Prostate gland (tissue), 2 donors: ENCODE data around the gene ARSI. TPM values are rescaled to one million over a fixed set of nuclear protein-coding genes. Genes with fewer than 3 reads are reported as not detected.

Experiments
- DNase-seq: peaks from one replicate; pipeline ENCODE4 v3.0.0-alpha.2; 2019; ENCODE audit warnings: low spot score
- H3K27ac ChIP-seq, 2 donors: fragments of 200-600 bp; sonication (generic); 2 replicates each; pipeline ENCODE4 v1.5.1; 2017 to 2019
- H3K27me3 ChIP-seq: fragments of 200-600 bp; sonication (generic); replicated peaks from 2 replicates; pipeline ENCODE4 v1.5.1; 2019; ENCODE audit not compliant: insufficient read depth
- H3K36me3 ChIP-seq, 2 donors: fragments of 200-600 bp; sonication (generic); 1 replicate in 1 of 2; 2 replicates in 1 of 2; pipeline versions ENCODE4 v1.5.1 to v1.8.1; 2017 to 2019
- H3K4me1 ChIP-seq: fragments of 200-600 bp; sonication (generic); replicated peaks from 2 replicates; pipeline ENCODE4 v1.5.1; 2019
- H3K4me3 ChIP-seq, 2 donors: fragments of 200-600 bp; sonication (generic); 2 replicates each; pipeline ENCODE4 v1.5.1; 2017 to 2019
- H3K9me3 ChIP-seq: fragments of 200-600 bp; sonication (generic); 2 replicates; pipeline ENCODE4 v1.5.1; 2017
- POLR2A ChIP-seq: fragments of 450-650 bp; IDR thresholded peaks from one replicate; pipeline ENCODE4 v1.6.1; 2016; ENCODE audit warnings: antibody characterized with exemption, mild to moderate bottlenecking
- POLR2AphosphoS5 ChIP-seq: sonication (generic); formaldehyde crosslinking; IDR thresholded peaks from one replicate; pipeline ENCODE4 v1.6.1; 2017; ENCODE audit warnings: antibody characterized with exemption
- WGBS: methylation state at CpG from one replicate; pipeline ENCODE4 v1.1.5; 2018; 5-methylcytosine and 5-hydroxymethylcytosine counted together
- intact Hi-C: fragments of 100-400 bp; cut with DNase I; formaldehyde crosslinking; loops from one replicate; pipeline ENCODE4 v1.14.2; 2022
- total RNA-seq, 2 donors: library from RNA; depleted of rRNA; stranded (reverse); fragments of >200 nt; gene quantifications; one replicate each; pipeline ENCODE4 v1.1.0, GENCODE V29; 2016
- TF ChIP-seq, protein P1 (sequence below), 4 experiments: fragments of 200-600 bp in 2 of 4; fragments of 450-650 bp in 2 of 4; sonication (generic) in 2 of 4; IDR thresholded peaks; 1 replicate in 3 of 4; 2 replicates in 1 of 4; pipeline ENCODE4 v1.5.1; 2016 to 2019; ENCODE audit warnings: antibody characterized with exemption in 4 of 4, mild to moderate bottlenecking in 2 of 4, moderate library complexity in 2 of 4

The ARSI gene
- total RNA-seq, 2 donors from 2014 or later = 1.5 to 1.6 TPM

- Histone ChIP-seq H3K27ac (no peak overlapping the region), H3K36me3 (no peaks in the 10 kb centered on the region), H3K4me1 (no peaks in the 10 kb centered on the region), H3K9me3 (no peaks in the 10 kb centered on the region), H3K4me3 (no peak overlapping the region), H3K27me3 (no peaks in the 10 kb centered on the region)
- DNase-seq = no peak
- 92% methylated on average over 6 of the region's 6 CpGs for WGBS
- intact Hi-C loops = no loop called here
- TF ChIP-seq, protein P1, sequence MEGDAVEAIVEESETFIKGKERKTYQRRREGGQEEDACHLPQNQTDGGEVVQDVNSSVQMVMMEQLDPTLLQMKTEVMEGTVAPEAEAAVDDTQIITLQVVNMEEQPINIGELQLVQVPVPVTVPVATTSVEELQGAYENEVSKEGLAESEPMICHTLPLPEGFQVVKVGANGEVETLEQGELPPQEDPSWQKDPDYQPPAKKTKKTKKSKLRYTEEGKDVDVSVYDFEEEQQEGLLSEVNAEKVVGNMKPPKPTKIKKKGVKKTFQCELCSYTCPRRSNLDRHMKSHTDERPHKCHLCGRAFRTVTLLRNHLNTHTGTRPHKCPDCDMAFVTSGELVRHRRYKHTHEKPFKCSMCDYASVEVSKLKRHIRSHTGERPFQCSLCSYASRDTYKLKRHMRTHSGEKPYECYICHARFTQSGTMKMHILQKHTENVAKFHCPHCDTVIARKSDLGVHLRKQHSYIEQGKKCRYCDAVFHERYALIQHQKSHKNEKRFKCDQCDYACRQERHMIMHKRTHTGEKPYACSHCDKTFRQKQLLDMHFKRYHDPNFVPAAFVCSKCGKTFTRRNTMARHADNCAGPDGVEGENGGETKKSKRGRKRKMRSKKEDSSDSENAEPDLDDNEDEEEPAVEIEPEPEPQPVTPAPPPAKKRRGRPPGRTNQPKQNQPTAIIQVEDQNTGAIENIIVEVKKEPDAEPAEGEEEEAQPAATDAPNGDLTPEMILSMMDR (IDR thresholded peaks at IDR 0.05) = no peak
- TF ChIP-seq POLR2A (no peak), POLR2AphosphoS5 (no peak)
Observed at GRCh38 chr5:150319484-150319790, 16.7 kb upstream of the ARSI start.

GRCh38 chr5:150318613-150319483 lies 16.1 kb upstream of the ARSI start:
- intact Hi-C loops = no loop called here
- Histone ChIP-seq H3K27ac (no peak overlapping the region), H3K4me1 (no peaks in the 10 kb centered on the region), H3K36me3 (no peaks in the 10 kb centered on the region), H3K27me3 (no peaks in the 10 kb centered on the region), H3K9me3 (no peaks in the 10 kb centered on the region), H3K4me3 (no peak overlapping the region)
- TF ChIP-seq POLR2AphosphoS5 (no peak), POLR2A (no peak)
- TF ChIP-seq, protein P1 (IDR thresholded peaks at IDR 0.05) = no peak
- 60% methylated on average over 9 of the region's 9 CpGs for WGBS
- no peak for DNase-seq

DNA sequence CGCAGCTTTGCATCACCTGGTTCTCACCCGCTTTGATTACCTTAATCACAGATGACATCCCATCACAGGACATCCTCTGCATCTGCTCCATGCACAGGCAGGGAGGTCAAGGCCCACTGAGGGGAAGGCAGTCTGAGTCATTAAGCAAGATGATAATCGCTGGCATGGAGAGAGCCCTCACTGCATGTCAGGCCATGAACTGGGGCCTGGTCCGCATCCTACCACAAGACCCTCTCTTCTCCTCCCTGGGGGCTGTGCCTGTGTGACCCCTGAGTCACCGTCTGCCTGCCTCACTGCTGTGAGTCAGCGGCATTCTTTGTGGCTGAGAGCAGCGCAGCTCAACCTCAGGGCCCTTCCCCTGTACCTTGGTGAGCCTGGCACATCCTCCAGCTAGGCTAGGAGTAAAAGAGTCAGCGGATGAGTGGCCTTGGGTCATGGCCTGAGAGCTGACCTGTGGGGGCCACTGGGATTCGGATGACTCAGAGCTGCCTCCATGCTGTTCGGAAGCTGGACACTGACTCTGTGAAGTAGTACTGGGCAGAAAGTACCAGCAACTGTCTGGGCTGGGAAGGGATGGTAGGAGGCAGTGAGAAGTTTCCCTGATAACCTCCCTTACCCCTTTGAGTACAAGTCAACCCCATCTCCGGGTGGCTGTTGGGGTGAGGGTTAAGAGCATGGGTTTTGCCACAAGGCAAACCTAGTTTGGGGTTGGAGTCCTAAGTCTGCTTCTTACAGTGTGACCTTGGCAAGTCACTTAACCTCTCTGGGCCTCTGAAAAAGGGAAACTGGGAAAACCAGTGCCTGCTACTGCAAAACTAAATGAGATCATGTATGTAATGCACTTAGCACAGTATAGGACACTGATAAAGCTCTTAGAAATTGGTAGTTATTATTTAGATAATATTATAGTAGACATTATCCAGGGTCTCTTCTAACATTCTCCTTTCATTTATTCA lies 14.6 kb upstream of the ARSI start:
- 79% methylated on average over 11 of the region's 11 CpGs for WGBS

DNA sequence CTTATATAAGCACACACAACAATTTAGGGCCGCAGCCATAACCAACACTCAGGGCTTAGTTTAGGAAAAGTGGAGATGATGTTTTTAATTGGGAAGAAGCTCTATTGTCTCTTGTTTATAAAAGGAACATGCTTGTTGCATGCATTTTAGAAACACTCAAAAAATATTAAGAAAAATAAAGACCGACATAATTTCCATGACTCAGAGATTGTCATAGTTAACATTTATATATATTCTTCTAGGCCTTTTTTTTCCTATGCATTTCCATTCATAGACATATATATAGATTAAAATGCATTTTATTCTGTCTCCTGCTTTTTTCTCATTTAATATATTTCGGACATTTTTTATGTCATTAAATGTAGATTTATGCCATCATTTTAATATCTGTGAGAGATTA lies 13.6 kb upstream of the ARSI start:
- Histone ChIP-seq H3K27ac (no peak overlapping the region), H3K27me3 (no peaks in the 10 kb centered on the region), H3K4me3 (no peak overlapping the region), H3K36me3 (no peaks in the 10 kb centered on the region), H3K4me1 (no peaks in the 10 kb centered on the region), H3K9me3 (no peaks in the 10 kb centered on the region)
- DNase-seq = no peak
- TF ChIP-seq, protein P1 (IDR thresholded peaks at IDR 0.05) = no peak
- TF ChIP-seq POLR2AphosphoS5 (no peak), POLR2A (no peak)
- intact Hi-C loops = no loop called here
- 90% methylated on average over 3 of the region's 3 CpGs for WGBS

More for the DNA sequence above, 14.6 kb upstream of the ARSI start:
- Histone ChIP-seq H3K27me3 (no peaks in the 10 kb centered on the region), H3K9me3 (no peaks in the 10 kb centered on the region), H3K27ac (no peak overlapping the region), H3K36me3 (no peaks in the 10 kb centered on the region), H3K4me1 (no peaks in the 10 kb centered on the region), H3K4me3 (no peak overlapping the region)
- TF ChIP-seq POLR2AphosphoS5 = no peak
- TF ChIP-seq, protein P1 (IDR thresholded peaks at IDR 0.05) = no peak
- TF ChIP-seq POLR2A = no peak
- intact Hi-C loops = no loop called here
- DNase-seq = no peak
